GM10266 (cell line): ENCODE data around the gene BTRC.

ENCODE experiments used
- DNase-seq: peaks from one replicate; pipeline ENCODE4 v3.0.0; 2012; ENCODE audit errors: extremely low spot score
- TF ChIP-seq, protein P1 (sequence below): IDR thresholded peaks from 2 replicates; pipeline ENCODE4 v1.5.1; 2012; ENCODE audit warnings: mild to moderate bottlenecking, low read depth; ENCODE audit not compliant: control insufficient read depth, insufficient read depth; ENCODE audit errors: missing control alignments

BTRC gene

DNA sequence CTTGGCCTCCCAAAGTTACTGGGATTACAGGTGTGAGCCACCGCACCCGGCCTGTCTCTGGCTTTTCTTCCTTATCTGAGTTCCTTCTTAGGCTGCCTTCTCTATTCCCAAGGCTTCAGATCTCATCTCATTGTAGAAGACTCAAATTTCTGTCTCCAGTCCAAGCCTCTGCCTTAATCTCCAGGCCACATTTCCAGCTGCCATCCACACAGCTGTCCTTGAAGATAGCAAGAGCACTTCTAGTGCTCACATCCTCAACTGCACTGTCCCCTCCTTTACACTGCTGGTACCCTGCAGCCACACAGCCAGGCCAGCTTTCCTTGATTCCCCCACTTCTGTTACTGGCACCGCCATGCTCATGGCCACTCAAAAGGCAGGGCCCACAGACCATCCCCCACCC is 198.5 kb downstream of the BTRC start:
- TF ChIP-seq, protein P1, sequence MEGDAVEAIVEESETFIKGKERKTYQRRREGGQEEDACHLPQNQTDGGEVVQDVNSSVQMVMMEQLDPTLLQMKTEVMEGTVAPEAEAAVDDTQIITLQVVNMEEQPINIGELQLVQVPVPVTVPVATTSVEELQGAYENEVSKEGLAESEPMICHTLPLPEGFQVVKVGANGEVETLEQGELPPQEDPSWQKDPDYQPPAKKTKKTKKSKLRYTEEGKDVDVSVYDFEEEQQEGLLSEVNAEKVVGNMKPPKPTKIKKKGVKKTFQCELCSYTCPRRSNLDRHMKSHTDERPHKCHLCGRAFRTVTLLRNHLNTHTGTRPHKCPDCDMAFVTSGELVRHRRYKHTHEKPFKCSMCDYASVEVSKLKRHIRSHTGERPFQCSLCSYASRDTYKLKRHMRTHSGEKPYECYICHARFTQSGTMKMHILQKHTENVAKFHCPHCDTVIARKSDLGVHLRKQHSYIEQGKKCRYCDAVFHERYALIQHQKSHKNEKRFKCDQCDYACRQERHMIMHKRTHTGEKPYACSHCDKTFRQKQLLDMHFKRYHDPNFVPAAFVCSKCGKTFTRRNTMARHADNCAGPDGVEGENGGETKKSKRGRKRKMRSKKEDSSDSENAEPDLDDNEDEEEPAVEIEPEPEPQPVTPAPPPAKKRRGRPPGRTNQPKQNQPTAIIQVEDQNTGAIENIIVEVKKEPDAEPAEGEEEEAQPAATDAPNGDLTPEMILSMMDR = no peak
- DNase-seq = no peak

- DNase-seq = no peak
- TF ChIP-seq, protein P1 = no peak
These were observed 203.6 kb downstream of the BTRC start for GRCh38 chr10:101557541-101557940.

DNA sequence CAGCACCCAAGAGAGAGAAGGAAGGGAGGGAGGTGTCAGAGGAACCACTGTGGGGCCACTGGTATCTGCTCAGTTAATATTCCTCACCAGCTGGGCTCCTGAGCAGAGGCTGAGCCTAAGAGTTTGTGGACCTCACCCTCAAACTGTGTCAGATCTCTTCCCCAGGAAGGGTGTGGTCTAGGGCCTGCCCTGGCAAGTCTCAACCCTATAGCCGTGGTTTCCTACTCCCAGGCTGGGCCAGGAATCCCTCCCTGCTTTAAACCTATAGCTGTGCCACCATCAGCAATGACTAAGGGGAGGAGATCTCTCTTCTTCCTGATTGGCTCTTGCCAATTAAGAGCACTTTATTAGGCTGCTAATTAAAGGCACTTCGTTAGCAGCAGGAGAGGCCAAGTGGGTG is 204.2 kb downstream of the BTRC start:
- no peak for DNase-seq
- TF ChIP-seq, protein P1 = no peak

- DNase-seq = peak; percentile 5
- TF ChIP-seq, protein P1 = no peak
These were observed 205.0 kb downstream of the BTRC start for GRCh38 chr10:101558671-101559595.

GRCh38 chr10:101559596-101560297 is 205.8 kb downstream of the BTRC start:
- DNase-seq = peak; percentile 4
- TF ChIP-seq, protein P1 = no peak

DNA sequence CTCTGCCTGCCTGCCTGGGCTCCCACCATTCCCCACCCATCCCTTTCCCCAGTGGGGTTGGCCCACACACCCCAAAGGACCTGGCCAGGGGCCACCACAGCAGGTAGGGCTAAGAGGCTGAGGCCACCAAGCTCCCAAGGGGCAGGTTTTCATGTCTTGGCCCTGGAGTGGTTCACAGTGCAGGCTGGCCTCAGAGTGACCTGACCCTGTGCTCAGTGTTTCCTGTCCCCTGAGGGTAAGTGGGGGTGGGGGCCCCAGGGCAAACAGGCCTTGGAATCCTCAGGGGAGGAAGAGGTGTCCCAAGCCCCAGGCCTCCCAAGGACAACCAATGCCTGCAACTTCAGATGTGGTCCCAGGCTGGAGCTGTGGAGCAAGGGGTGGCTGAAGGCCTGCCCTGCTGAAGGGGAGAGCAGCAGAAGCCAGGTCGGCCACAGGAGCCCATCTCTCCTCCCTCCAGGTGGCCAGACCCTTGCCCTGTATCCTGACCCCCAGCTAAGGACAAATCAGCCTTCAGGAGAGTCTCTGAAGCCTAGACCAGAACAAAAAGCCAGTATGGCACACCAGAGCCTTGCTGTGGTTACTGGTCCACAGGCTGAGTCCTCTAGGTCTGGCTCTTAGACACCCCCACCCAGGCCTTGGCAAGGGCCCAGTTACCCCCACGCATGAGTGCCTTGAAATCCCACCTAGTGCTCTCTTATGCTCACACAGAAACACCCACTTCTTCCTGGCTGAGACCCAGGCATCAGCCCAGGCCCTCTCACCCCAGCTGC is 206.5 kb downstream of the BTRC start:
- DNase-seq = no peak
- TF ChIP-seq, protein P1 = no peak
